ENCODE results near the gene MYL11.

Gene MYL11

GRCh38 chr16:30354423-30355143, 20.0 kb upstream of the MYL11 start:
- DNase-seq (ENCODE audit: low spot score) = no peak

- DNase-seq (ENCODE audit: low spot score) = peak; percentile 100
Observed at GRCh38 chr16:30355144-30355953, 19.3 kb upstream of the MYL11 start, which contains the start of gene CD2BP2. CD2BP2 (minus strand) TSS chr16:30355308; CDS start chr16:30354681, 627 bp downstream.

- no peak for DNase-seq (ENCODE audit: low spot score)
Observed at GRCh38 chr16:30355954-30356308, 18.7 kb upstream of the MYL11 start.

- peak; percentile 52 for DNase-seq (ENCODE audit: low spot score)
Observed at GRCh38 chr16:30356401-30357084, 18.1 kb upstream of the MYL11 start.

GRCh38 chr16:30357085-30357714, 17.4 kb upstream of the MYL11 start:
- DNase-seq (ENCODE audit: low spot score) = no peak

- no peak for DNase-seq (ENCODE audit: low spot score)
Observed at GRCh38 chr16:30357715-30358576, 16.7 kb upstream of the MYL11 start.

GRCh38 chr16:30358577-30358936, 16.0 kb upstream of the MYL11 start:
- DNase-seq (ENCODE audit: low spot score) = no peak

GRCh38 chr16:30358990-30359870, 15.4 kb upstream of the MYL11 start:
- DNase-seq (ENCODE audit: low spot score) = no peak

GRCh38 chr16:30359871-30360170, 14.8 kb upstream of the MYL11 start:
- DNase-seq (ENCODE audit: low spot score) = no peak

GRCh38 chr16:30361180-30361579, 13.4 kb upstream of the MYL11 start:
- DNase-seq (ENCODE audit: low spot score) = no peak

GRCh38 chr16:30365200-30365599, 9.4 kb upstream of the MYL11 start:
- no peak for DNase-seq (ENCODE audit: low spot score)

- DNase-seq (ENCODE audit: low spot score) = no peak
Observed at GRCh38 chr16:30366511-30366910, 8.1 kb upstream of the MYL11 start.

GRCh38 chr16:30367349-30368009, 7.1 kb upstream of the MYL11 start:
- DNase-seq (ENCODE audit: low spot score) = no peak

- DNase-seq (ENCODE audit: low spot score) = no peak
Observed at GRCh38 chr16:30368122-30368791, 6.3 kb upstream of the MYL11 start.

GRCh38 chr16:30368792-30369090, 5.9 kb upstream of the MYL11 start:
- DNase-seq (ENCODE audit: low spot score) = no peak

- DNase-seq (ENCODE audit: low spot score) = no peak
Observed at GRCh38 chr16:30369091-30369937, 5.3 kb upstream of the MYL11 start.

GRCh38 chr16:30369938-30370455, 4.6 kb upstream of the MYL11 start:
- no peak for DNase-seq (ENCODE audit: low spot score)

GRCh38 chr16:30370456-30371247, 4.0 kb upstream of the MYL11 start, which contains the start of gene TBC1D10B:
TBC1D10B (minus strand) TSS chr16:30370494; CDS start chr16:30370183, 311 bp downstream.
- DNase-seq (ENCODE audit: low spot score) = peak; percentile 100

Measured in pons (tissue), 1 donor.